ENCODE data around the gene KHDC3L.
"Not testable (repeated sequence)": the region's sequence is repeated elsewhere in the genome, so short reads cannot be mapped to it uniquely, and the experiment has no call there.

KHDC3L gene

DNA sequence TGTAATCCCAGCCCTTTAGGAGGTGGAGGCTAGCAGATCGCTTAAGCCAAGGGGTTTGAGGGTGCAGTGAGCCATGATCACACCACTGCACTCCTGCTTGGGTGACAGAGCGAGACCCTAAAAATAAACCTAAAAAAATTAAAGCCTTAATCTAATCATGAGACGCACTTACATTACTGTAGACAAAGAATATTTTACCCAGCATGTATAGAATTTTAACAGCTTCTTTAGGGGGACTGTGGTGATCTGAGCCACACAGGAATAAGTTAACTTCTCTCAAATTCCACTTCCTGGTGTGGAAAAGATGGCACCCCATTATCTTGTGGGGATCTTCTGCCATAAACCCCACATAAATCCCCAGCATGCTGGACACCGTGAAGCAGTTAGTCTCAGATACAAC, 9.5 kb downstream of the KHDC3L start:
- DNase-seq: no peak

- no peak for DNase-seq
Observed at GRCh38 chr6:73372516-73372915, 10.1 kb downstream of the KHDC3L start.

DNA sequence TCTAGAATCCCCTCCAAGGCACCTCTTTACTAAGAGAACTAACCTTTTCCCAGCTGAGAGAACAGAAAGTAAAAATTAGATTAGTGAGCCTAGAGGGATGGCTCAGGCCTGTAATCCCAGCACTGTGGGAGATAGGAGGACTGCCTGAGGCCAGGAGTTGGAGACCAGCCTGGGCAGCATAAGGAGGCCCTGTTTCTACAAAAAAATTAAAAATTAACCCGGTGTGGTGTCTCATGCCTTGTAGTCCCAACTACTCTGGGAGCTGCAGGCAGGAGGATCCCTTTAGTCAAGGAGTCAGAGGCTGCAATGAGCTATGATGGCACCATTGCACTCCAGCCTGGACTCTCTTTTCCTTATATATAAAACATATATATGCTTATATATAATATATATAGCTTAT, 12.8 kb downstream of the KHDC3L start:
- DNase-seq: no peak

DNA sequence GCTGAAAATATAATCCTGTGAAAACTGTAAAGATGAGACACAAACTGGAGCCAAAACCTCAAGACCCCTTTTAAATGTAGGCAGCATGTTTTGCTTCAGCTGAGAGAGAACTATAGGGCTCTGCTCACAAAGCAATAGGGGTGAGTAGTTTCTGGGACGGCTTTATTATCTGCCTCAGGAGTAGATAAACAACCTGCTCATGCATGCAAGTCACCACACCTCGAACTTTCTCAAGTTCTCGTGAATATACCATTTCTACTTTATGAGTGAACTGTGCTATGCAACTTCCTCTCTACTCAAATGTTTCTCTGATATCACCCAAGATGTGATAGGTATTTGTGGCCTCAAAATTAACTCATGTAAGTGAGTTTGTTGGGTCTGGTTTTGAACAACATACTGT, 14.8 kb downstream of the KHDC3L start:
- no peak for DNase-seq

GRCh38 chr6:73381531-73381930, 19.1 kb downstream of the KHDC3L start:
- not testable (repeated sequence) for DNase-seq

DNA sequence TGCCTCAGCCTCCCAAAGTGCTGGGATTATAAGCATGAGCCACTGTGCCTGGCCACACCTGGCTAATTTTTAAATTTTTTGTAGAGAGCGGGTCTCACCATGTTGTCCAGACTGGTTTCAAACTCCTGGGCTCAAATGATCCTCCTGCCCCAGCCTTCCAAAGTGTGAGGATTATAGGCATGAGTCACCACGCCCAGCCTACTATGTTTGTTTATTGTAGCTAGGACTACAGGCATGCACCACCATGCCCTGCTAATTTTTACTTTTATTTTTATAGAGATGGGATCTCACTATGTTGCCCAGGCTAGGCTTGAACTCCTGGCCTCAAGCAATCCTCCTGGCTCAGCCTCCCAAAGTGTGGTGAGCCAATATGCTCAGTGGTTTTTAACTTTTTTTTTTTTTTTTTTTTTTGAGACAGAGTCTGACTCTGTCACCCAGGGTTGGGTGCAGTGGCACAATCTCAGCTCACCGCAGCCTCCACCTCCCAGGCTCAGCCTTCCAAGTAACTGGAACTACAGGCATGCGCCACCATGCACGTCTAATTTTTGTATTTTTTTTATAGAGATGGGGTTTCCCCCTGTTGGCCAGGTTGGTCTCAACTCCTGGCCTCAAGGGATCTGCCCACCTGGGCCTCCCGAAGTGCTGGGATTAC, 20.1 kb downstream of the KHDC3L start:
- no peak for DNase-seq

DNA sequence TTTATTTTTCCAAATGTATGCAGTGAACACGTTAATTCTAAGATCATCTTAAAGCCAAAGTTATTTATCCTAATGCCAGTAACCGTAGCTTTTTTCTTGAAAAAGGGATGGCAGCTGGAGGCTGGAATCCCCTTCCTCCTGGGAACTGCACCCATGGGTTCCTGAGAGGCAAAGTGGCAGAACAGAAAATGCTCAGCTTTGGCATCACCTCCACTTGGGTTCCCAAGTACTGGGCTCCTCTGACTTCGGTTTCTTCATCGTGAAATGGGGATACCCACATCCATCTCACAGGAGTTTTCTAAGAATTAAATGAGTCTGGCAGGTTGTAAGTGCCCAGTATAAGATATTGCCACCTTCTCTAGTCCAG, 26.0 kb downstream of the KHDC3L start:
- no peak for DNase-seq

- peak; percentile 26 to 33 (median 26) for DNase-seq
Observed at GRCh38 chr6:73388800-73389512, 26.5 kb downstream of the KHDC3L start.

- DNase-seq: no peak
Observed at GRCh38 chr6:73389854-73390253, 27.4 kb downstream of the KHDC3L start.

GRCh38 chr6:73391675-73392074, 29.2 kb downstream of the KHDC3L start:
- no peak for DNase-seq

DNA sequence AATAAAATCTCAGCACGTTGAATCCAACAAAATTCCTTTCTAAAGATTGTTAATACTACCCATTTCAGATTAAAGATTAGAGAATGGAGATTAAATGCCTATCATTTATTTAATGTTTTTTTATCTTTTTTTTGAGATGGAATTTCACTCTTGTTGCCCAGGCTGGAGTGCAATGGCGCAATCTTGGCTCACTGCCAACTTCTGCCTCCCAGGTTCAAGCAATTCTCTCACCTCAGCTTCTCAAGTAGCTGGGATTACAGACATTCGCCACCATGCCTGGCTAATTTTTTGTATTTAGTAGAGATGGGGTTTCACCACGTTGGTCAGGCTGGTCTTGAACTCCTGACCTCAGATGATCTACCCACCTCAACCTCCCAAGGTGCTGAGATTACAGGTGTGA, 29.7 kb downstream of the KHDC3L start:
- DNase-seq: peak in 1 of 3 experiments; percentile 5

DNA sequence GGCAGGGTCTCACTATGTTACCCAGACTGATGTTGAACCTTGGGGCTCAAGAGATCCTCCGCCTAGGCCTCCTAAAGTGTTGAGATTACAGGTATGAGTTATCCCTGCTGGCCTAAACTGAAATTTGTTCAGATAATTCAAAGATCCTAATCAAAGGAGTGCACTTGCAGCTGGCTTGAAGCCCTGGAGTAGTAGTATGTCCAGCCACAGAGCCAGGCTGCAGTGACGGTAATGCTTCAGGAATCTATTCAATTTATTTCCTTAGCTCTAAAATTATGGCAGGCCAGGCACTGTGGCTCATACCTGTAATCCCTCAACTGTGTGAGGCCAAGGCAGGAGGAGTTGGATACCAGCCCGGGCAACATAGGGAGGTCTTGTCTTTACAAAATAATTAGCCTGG, 30.8 kb downstream of the KHDC3L start:
- no peak for DNase-seq

DNA sequence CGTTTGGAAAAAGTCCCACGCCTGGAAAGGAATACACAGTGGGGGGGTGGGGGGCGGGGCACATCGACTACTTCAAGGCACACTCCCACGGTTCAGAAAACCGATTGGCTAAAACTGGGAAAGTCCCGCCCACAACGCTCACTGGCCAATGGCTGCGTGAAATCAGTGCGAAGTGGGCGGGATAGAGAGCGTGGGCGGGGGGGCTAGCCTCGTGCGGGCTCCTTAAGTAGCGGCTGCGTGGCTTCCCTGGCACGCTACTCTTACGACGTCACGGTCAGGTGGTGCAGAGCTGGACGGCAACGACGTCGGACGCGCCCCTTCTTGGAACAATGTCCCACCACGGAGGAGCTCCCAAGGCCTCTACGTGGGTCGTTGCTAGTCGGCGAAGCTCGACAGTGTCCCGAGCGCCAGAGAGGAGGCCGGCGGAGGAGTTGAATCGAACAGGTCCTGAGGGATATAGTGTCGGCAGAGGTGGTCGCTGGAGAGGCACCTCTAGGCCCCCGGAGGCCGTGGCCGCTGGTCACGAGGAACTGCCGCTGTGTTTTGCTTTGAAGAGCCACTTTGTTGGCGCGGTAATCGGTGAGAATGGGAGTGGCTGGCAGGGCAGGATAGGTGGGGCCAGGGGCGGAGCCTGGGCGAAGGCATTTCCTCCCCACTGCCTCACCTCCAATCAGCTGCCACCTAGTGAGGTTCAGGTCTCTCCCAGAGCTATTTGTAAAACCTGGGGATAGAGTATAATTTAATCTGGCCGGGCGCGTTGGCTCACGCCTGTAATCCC, 32.3 kb downstream of the KHDC3L start, which contains the start of gene DDX43:
Gene DDX43 (plus strand): TSS at position 252 of the 778 bp plus-strand sequence. CDS start 78 bp downstream, at position 330.
- no peak for DNase-seq

- DNase-seq: no peak
Observed at GRCh38 chr6:73395875-73396274, 33.4 kb downstream of the KHDC3L start.

GRCh38 chr6:73400656-73401055, 38.2 kb downstream of the KHDC3L start:
- DNase-seq: no peak

DNA sequence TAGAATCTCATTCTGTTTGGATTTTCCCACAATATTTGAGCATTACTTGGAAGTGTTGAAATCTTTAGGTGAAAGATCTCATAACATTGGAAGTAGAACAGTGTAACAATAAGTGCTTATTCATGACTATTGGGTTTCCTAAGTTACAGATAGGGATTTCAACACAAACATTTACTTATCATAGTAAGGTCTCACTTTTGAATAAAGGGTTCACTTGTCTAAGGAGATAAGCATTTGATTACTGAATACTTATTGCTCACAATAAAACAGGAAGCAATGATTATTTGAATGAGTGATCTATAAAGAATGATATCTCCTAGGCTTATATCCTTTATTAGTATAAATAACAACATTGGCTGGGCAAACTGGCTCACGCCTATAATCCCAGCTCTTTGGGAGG, 46.9 kb downstream of the KHDC3L start:
- DNase-seq: no peak

DNA sequence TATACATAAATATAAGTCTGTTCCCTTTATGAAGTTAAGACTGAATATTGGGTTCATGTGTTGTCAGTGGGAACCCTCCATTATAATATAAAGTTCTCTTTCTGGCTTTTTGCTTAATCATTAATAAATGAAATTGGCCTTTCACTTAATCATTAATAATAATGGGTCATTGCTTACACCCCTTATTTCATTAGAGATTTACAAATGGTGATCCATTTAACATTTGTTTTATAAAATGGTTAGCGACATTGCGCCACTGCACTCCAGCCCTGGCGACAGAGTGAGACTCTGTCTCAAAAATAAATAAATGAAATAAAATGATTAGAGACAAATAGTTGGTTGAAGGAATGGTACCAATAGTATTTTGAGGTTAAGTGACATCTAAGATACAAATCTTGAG, 50.6 kb downstream of the KHDC3L start:
- DNase-seq: no peak

Measured in NCI-H1417 (cell line).